ENCODE data around the gene STX16. TPM values are rescaled to one million over a fixed set of nuclear protein-coding genes. Genes with fewer than 3 reads are reported as not detected.

The STX16 gene
- total RNA-seq, 1 experiment from 2014 or later = 89.1 TPM

DNA sequence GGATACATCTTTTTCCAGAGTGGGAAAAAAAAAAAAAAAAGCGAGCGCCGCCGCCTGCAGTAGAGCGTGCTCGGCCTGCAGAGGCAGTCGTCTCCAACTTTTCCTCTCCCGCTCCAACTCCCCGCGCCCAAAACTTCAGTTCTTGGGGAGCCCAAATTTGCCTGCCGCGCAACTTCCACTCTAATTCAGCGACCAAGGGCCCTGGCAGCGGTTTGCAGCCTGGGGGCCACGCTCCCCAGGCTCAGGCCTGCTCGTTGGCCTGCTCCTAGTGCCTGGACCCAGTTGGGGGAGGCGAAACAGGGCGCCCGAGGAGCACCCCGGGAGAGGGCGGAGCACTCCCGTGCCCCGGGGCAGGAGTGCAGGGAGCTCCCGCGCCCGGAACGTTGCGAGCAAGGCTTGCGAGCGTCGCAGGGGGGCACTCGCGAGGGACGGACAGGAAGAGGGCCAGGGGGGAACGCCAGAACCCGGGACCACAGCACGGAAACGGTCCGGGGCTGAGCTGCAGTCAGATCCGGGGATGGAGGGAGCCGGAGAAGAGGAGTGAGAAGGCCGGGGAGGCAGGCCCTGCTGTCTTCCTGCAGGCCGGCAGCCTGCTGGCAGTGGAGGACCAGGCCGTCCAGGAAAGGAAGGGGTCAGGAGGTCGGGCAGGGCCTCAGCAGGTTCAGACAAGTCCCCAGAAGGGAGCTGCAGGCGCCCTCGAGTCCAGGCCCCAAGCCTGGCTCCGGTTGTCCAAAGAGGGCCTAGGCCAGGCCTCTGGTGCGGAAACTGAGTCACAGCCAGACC lies at the start of gene STX16 (continued):
- peak; percentile 95 for TF ChIP-seq FOXP4 (CRISPR knock-in tag; IDR thresholded peaks at IDR 0.05)
- no peak for TF ChIP-seq JAZF1 (CRISPR knock-in tag; IDR thresholded peaks at IDR 0.05)
- 0 out of 2 replicates have a peak, but pooled peaks have one; percentile 60 for TF ChIP-seq PRRX2 (CRISPR knock-in tag; IDR thresholded peaks at IDR 0.05)
- TF ChIP-seq, protein P1, sequence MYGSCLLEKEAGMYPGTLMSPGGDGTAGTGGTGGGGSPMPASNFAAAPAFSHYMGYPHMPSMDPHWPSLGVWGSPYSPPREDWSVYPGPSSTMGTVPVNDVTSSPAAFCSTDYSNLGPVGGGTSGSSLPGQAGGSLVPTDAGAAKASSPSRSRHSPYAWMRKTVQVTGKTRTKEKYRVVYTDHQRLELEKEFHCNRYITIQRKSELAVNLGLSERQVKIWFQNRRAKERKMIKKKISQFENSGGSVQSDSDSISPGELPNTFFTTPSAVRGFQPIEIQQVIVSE (CRISPR knock-in tag; IDR thresholded peaks at IDR 0.05; ENCODE audit: borderline replicate concordance) = no peak
- TF ChIP-seq ATF2 (CRISPR knock-in tag; IDR thresholded peaks at IDR 0.05; ENCODE audit: borderline replicate concordance, low read depth) = no peak
- TF ChIP-seq ZSCAN18 (CRISPR knock-in tag; IDR thresholded peaks at IDR 0.05) = no peak
- peak; percentile 30; the same call in 1 of the 2 replicates for TF ChIP-seq ZNF317 (CRISPR knock-in tag; IDR thresholded peaks at IDR 0.05; ENCODE audit: borderline replicate concordance, low read depth)
- TF ChIP-seq MYBL2 (CRISPR knock-in tag; IDR thresholded peaks at IDR 0.05) = no peak; the same call in 1 of the 2 replicates
- TF ChIP-seq ZBTB21 (CRISPR knock-in tag; IDR thresholded peaks at IDR 0.05; ENCODE audit: borderline replicate concordance) = peak; percentile 95
- peak; percentile 52; the same call in 1 of the 2 replicates for TF ChIP-seq RELA (CRISPR knock-in tag; IDR thresholded peaks at IDR 0.05; ENCODE audit: borderline replicate concordance)
- TF ChIP-seq EMX1 (CRISPR knock-in tag; IDR thresholded peaks at IDR 0.05) = 0 out of 2 replicates have a peak, but pooled peaks have one; percentile 18
- TF ChIP-seq ESRRA (CRISPR knock-in tag; IDR thresholded peaks at IDR 0.05; ENCODE audit: borderline replicate concordance) = 0 out of 2 replicates have a peak, but pooled peaks have one; percentile 32
- TF ChIP-seq NR3C1 (CRISPR knock-in tag; conservative IDR thresholded peaks at IDR 0.05; ENCODE audit: low read depth) = peak; percentile 95; the same call in 1 of the 2 replicates
- TF ChIP-seq CREM (CRISPR knock-in tag; IDR thresholded peaks at IDR 0.05) = peak; percentile 29; the same call in 1 of the 2 replicates
- TF ChIP-seq, protein P2, sequence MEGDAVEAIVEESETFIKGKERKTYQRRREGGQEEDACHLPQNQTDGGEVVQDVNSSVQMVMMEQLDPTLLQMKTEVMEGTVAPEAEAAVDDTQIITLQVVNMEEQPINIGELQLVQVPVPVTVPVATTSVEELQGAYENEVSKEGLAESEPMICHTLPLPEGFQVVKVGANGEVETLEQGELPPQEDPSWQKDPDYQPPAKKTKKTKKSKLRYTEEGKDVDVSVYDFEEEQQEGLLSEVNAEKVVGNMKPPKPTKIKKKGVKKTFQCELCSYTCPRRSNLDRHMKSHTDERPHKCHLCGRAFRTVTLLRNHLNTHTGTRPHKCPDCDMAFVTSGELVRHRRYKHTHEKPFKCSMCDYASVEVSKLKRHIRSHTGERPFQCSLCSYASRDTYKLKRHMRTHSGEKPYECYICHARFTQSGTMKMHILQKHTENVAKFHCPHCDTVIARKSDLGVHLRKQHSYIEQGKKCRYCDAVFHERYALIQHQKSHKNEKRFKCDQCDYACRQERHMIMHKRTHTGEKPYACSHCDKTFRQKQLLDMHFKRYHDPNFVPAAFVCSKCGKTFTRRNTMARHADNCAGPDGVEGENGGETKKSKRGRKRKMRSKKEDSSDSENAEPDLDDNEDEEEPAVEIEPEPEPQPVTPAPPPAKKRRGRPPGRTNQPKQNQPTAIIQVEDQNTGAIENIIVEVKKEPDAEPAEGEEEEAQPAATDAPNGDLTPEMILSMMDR (IDR thresholded peaks at IDR 0.05) = peak; percentile 42
- TF ChIP-seq TP53 (CRISPR knock-in tag; IDR thresholded peaks at IDR 0.05) = peak; percentile 96
- no peak for TF ChIP-seq ZNF219 (CRISPR knock-in tag; IDR thresholded peaks at IDR 0.05; ENCODE audit: borderline replicate concordance)
- TF ChIP-seq HMGXB4 (CRISPR knock-in tag; IDR thresholded peaks at IDR 0.05) = peak; percentile 97
- TF ChIP-seq CBFB (CRISPR knock-in tag; IDR thresholded peaks at IDR 0.05; ENCODE audit: low read depth) = peak; percentile 99
- TF ChIP-seq ZNF423 (CRISPR knock-in tag; IDR thresholded peaks at IDR 0.05) = peak; percentile 81
- no peak for TF ChIP-seq AR (CRISPR knock-in tag; IDR thresholded peaks at IDR 0.05)
- peak; percentile 52; the same call in 1 of the 2 replicates for TF ChIP-seq USF2 (CRISPR knock-in tag; IDR thresholded peaks at IDR 0.05)
- peak; percentile 100 for TF ChIP-seq ZNF263 (CRISPR knock-in tag; IDR thresholded peaks at IDR 0.05; ENCODE audit: low read depth)

Measured in WTC11 (cell line).